Transverse colon (tissue), 4 donors: ENCODE results near the gene NUMB. TPM values are rescaled to one million over a fixed set of nuclear protein-coding genes. Genes with fewer than 3 reads are reported as not detected.
"Not testable (repeated sequence)": the region's sequence is repeated elsewhere in the genome, so short reads cannot be mapped to it uniquely, and the experiment has no call there.

Experiments used
- DNase-seq: peaks from one replicate; pipeline ENCODE4 v3.0.0-alpha.2; 2019
- H3K27ac ChIP-seq, 4 donors: fragments of 200-600 bp; sonication (generic); 2 replicates each; pipeline ENCODE4 v1.5.1; 2016 to 2018; ENCODE audit warnings: inconsistent platforms in 4 of 4
- H3K27me3 ChIP-seq: fragments of 200-600 bp; sonication (generic); 2 replicates; pipeline ENCODE4 v1.5.1; 2017; ENCODE audit warnings: inconsistent platforms
- H3K36me3 ChIP-seq, 4 donors: fragments of 200-600 bp; sonication (generic); 2 replicates each; pipeline ENCODE4 v1.5.1; 2017 to 2019; ENCODE audit warnings: inconsistent platforms in 4 of 4
- H3K4me1 ChIP-seq, 4 donors: fragments of 200-600 bp; sonication (generic); 2 replicates each; pipeline ENCODE4 v1.5.1; 2017 to 2020; ENCODE audit warnings: inconsistent platforms in 4 of 4
- H3K4me3 ChIP-seq, 4 donors: fragments of 200-600 bp; sonication (generic); 1 replicate in 1 of 4; 2 replicates in 3 of 4; pipeline versions ENCODE4 v1.5.1 to v1.6.1; 2017 to 2019; ENCODE audit warnings: inconsistent platforms in 4 of 4
- H3K9me3 ChIP-seq, 2 donors: fragments of 200-600 bp; sonication (generic); 2 replicates each; pipeline ENCODE4 v1.5.1; 2017 to 2019; ENCODE audit warnings: inconsistent platforms in 2 of 2
- EP300 ChIP-seq: sonication (generic); formaldehyde crosslinking; IDR thresholded peaks from one replicate; pipeline ENCODE4 v1.6.1; 2017; ENCODE audit warnings: antibody characterized with exemption, low read depth
- POLR2A ChIP-seq: fragments of 450-650 bp; IDR thresholded peaks from one replicate; pipeline ENCODE4 v1.6.1; 2016; ENCODE audit warnings: antibody characterized with exemption, mild to moderate bottlenecking, moderate library complexity
- POLR2AphosphoS5 ChIP-seq, 3 donors: sonication (generic); formaldehyde crosslinking; IDR thresholded peaks; one replicate each; pipeline ENCODE4 v1.6.1; 2016; ENCODE audit warnings: antibody characterized with exemption in 3 of 3
- WGBS, 2 donors: methylation state at CpG; one replicate each; pipeline ENCODE4 v1.1.5; 2018; ENCODE audit warnings: low coverage in 1 of 2; 5-methylcytosine and 5-hydroxymethylcytosine counted together
- in situ Hi-C, 4 donors: fragments of 200-750 bp; cut with MboI; loops; one replicate each; pipeline versions ENCODE4 v1.15.0 to v1.15.1; 2017; ENCODE audit warnings: low sequenced_read_pairs in 3 of 4, low pct_ligation_motif_present in 1 of 4, low pct_unique_long_range_greater_than_20kb in 1 of 4
- intact Hi-C: fragments of 100-400 bp; cut with DNase I; formaldehyde crosslinking; loops from one replicate; pipeline ENCODE4 v1.15.1; 2023; ENCODE audit warnings: low total_unique reads
- total RNA-seq, 4 donors: library from RNA; depleted of rRNA; stranded (reverse); fragments of >200 nt; gene quantifications; one replicate each; pipeline ENCODE4 v1.1.0, GENCODE V29; 2016
- TF ChIP-seq, protein P1 (sequence below), 5 experiments: fragments of 200-600 bp in 3 of 5; fragments of 450-650 bp in 2 of 5; sonication (generic) in 3 of 5; IDR thresholded peaks; 1 replicate in 2 of 5; 2 replicates in 3 of 5; pipeline ENCODE4 v1.5.1; 2016 to 2017; ENCODE audit warnings: antibody characterized with exemption in 5 of 5, inconsistent platforms in 3 of 5, mild to moderate bottlenecking in 2 of 5, moderate library complexity in 1 of 5

Gene NUMB
- total RNA-seq, 4 donors from 2014 or later, result 64.7 to 117 (median 103) TPM

GRCh38 chr14:73397810-73398209, 60.5 kb downstream of the NUMB start:
- 53 to 56% methylated on average over 3 of the region's 3 CpGs for WGBS, 2 donors
- Histone ChIP-seq H3K36me3 (no peaks in the 10 kb centered on the region), H3K4me3 (no peak overlapping the region), H3K27me3 (no peaks in the 10 kb centered on the region), H3K9me3 (no peaks in the 10 kb centered on the region), H3K27ac (no peak overlapping the region), H3K4me1 (peaks cover 2 to 22% (median 6%) of the 10 kb centered on the region in 4 donors)
- in situ Hi-C loops, result no loop called here
- intact Hi-C loops, result no loop called here
- TF ChIP-seq POLR2A (no peak), POLR2AphosphoS5 (IDR thresholded peaks at IDR 0.05) (no peak), EP300 (no peak)
- TF ChIP-seq, protein P1, sequence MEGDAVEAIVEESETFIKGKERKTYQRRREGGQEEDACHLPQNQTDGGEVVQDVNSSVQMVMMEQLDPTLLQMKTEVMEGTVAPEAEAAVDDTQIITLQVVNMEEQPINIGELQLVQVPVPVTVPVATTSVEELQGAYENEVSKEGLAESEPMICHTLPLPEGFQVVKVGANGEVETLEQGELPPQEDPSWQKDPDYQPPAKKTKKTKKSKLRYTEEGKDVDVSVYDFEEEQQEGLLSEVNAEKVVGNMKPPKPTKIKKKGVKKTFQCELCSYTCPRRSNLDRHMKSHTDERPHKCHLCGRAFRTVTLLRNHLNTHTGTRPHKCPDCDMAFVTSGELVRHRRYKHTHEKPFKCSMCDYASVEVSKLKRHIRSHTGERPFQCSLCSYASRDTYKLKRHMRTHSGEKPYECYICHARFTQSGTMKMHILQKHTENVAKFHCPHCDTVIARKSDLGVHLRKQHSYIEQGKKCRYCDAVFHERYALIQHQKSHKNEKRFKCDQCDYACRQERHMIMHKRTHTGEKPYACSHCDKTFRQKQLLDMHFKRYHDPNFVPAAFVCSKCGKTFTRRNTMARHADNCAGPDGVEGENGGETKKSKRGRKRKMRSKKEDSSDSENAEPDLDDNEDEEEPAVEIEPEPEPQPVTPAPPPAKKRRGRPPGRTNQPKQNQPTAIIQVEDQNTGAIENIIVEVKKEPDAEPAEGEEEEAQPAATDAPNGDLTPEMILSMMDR (IDR thresholded peaks at IDR 0.05), result no peak
- DNase-seq, result no peak

DNA sequence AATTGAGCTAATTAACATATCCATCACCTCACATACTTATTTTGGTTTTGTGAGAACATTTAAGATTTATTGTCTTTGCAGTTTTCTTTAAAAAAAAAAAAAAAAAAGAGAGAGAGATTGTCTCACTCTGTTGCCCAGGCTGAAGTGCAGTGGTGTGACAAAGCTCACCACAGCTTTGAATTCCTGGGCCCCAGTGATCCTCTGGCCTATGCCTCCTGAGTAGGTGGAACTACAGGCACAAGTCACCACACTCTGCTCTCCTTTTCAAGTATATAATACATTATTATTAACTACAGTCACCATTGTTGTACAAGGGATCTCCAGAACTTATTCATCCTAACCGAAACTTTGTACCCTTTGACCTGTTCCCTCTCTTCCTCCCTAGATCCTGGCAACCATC, 64.0 kb downstream of the NUMB start:
- in situ Hi-C loops, result no loop called here
- Histone ChIP-seq H3K36me3 (no peaks in the 10 kb centered on the region), H3K27ac (no peak overlapping the region), H3K27me3 (no peaks in the 10 kb centered on the region), H3K4me3 (no peak overlapping the region), H3K4me1 (peaks cover 0 to 18% (median 4%) of the 10 kb centered on the region in 4 donors), H3K9me3 (no peaks in the 10 kb centered on the region)
- no peak for DNase-seq
- intact Hi-C loops, result no loop called here
- TF ChIP-seq POLR2AphosphoS5 (IDR thresholded peaks at IDR 0.05) (no peak), EP300 (no peak), POLR2A (no peak)
- WGBS, 2 donors, result 81% methylated on average over 1 of the region's 1 CpG; no CpG with 5 or more reads in 1 of the 2 donors

- Histone ChIP-seq H3K27me3 (no peaks in the 10 kb centered on the region), H3K4me1 (peaks cover 0 to 18% (median 4%) of the 10 kb centered on the region in 4 donors), H3K27ac (no peak overlapping the region), H3K4me3 (no peak overlapping the region), H3K9me3 (no peaks in the 10 kb centered on the region), H3K36me3 (no peaks in the 10 kb centered on the region)
- intact Hi-C loops (no loop called here), in situ Hi-C loops (no loop called here)
- TF ChIP-seq POLR2AphosphoS5 (IDR thresholded peaks at IDR 0.05), result no peak
- DNase-seq, result no peak
Observed at GRCh38 chr14:73393375-73393774, 65.0 kb downstream of the NUMB start.

- Histone ChIP-seq H3K27me3 (no peaks in the 10 kb centered on the region), H3K4me1 (peaks cover 0 to 13% (median 2%) of the 10 kb centered on the region in 4 donors), H3K9me3 (no peaks in the 10 kb centered on the region), H3K36me3 (no peaks in the 10 kb centered on the region), H3K4me3 (no peak overlapping the region), H3K27ac (no peak overlapping the region)
- intact Hi-C loops (no loop called here), in situ Hi-C loops (no loop called here)
- no peak for DNase-seq
- TF ChIP-seq POLR2AphosphoS5 (IDR thresholded peaks at IDR 0.05), result no peak
- no peak for TF ChIP-seq POLR2A
- TF ChIP-seq EP300, result no peak
- TF ChIP-seq, protein P1 (IDR thresholded peaks at IDR 0.05), result no peak
- WGBS, 2 donors, result 82 to 86% methylated on average over 4 of the region's 4 CpGs
Observed at GRCh38 chr14:73392329-73393257, 65.8 kb downstream of the NUMB start.

GRCh38 chr14:73387860-73388259, 70.5 kb downstream of the NUMB start:
- H3K4me3 ChIP-seq, intact Hi-C loops, in situ Hi-C loops, H3K4me1 ChIP-seq, H3K36me3 ChIP-seq, H3K27me3 ChIP-seq, H3K9me3 ChIP-seq, DNase-seq, H3K27ac ChIP-seq: not testable (repeated sequence)
- WGBS, 2 donors, result 80 to 100% methylated on average over 1 to 3 of the region's 3 CpGs
